ENCODE data around the gene LRFN5. TPM values are rescaled to one million over a fixed set of nuclear protein-coding genes. Genes with fewer than 3 reads are reported as not detected.

Gene LRFN5
- total and polyA plus RNA-seq, 2 experiments from 2014 or later = 1.9 to 6.8 TPM

GRCh38 chr14:41644606-41645005 is 37.9 kb downstream of the LRFN5 start (continued):
- TF ChIP-seq ZNF462 (CRISPR knock-in tag; IDR thresholded peaks at IDR 0.05) = no peak
- TF ChIP-seq NANOG (IDR thresholded peaks at IDR 0.05; ENCODE audit: borderline replicate concordance) = no peak
- no peak for TF ChIP-seq JUNB (IDR thresholded peaks at IDR 0.05; ENCODE audit: unreplicated experiment)
- no peak for TF ChIP-seq ETS1 (IDR thresholded peaks at IDR 0.05)
- no peak for TF ChIP-seq POLR2AphosphoS5 (IDR thresholded peaks at IDR 0.05; ENCODE audit: low read depth)
- TF ChIP-seq CREB1 (CRISPR knock-in tag; IDR thresholded peaks at IDR 0.05; ENCODE audit: low read depth) = no peak

- TF ChIP-seq CTCF (conservative IDR thresholded peaks at IDR 0.05; ENCODE audit: low read depth in 2 of 2) = no peak
- no peak for TF ChIP-seq EZH2phosphoT487 (IDR thresholded peaks at IDR 0.05; ENCODE audit: unreplicated experiment)
- TF ChIP-seq CREB1 (CRISPR knock-in tag; IDR thresholded peaks at IDR 0.05; ENCODE audit: low read depth) = no peak
- Mint-ChIP-seq H3K27me3 (ENCODE audit: insufficient read depth, low read depth, poor library complexity) (no peaks in the 10 kb centered on the region), H3K4me3 (no peak overlapping the region), H3K9me3 (no peaks in the 10 kb centered on the region), H3K4me1 (no peaks in the 10 kb centered on the region), H3K36me3 (ENCODE audit: low read depth) (no peaks in the 10 kb centered on the region), H3K27ac (no peak overlapping the region)
- no peak overlapping the region for H3K4me2 ChIP-seq
- DNase-seq (ENCODE audit: low spot score) = no peak
- no peak overlapping the region for H3K27ac ChIP-seq (ENCODE audit: low read depth)
- H4K20me1 ChIP-seq (replicated peaks; ENCODE audit: insufficient read depth) = no peaks in the 10 kb centered on the region
- no peaks in the 10 kb centered on the region for H3K4me1 ChIP-seq (ENCODE audit: insufficient read depth)
- no peaks in the 10 kb centered on the region for H3K9me2 ChIP-seq (ENCODE audit: insufficient read depth)
- H2AFZ ChIP-seq = no peak overlapping the region
- H3K79me2 ChIP-seq (replicated peaks; ENCODE audit: insufficient read depth) = no peaks in the 10 kb centered on the region
- H3F3A ChIP-seq (replicated peaks; ENCODE audit: low read depth) = no peaks in the 10 kb centered on the region
- H3K4me3 ChIP-seq = no peak overlapping the region
- ATAC-seq = no peak
- no peaks in the 10 kb centered on the region for H3K27me3 ChIP-seq (ENCODE audit: insufficient read depth)
- no peaks in the 10 kb centered on the region for H3K36me3 ChIP-seq (ENCODE audit: insufficient read depth)
These were observed 44.1 kb downstream of the LRFN5 start for GRCh38 chr14:41650802-41651201.

Data from GM23338 (cell line).